Activated T-cell treated with anti-CD3 and anti-CD28 coated beads for 24 hours (primary cell): Measurements from ENCODE around the gene LSM2.
"Not testable (repeated sequence)": the region's sequence is repeated elsewhere in the genome, so short reads cannot be mapped to it uniquely, and the experiment has no call there.

ENCODE experiments used
- DNase-seq: peaks from one replicate; pipeline ENCODE4 v3.0.0-alpha.2; 2020; ENCODE audit warnings: low read depth

The LSM2 gene

GRCh38 chr6:31806470-31807272 is at the start of gene LSM2:
Gene LSM2 (minus strand): TSS chr6:31806966. CDS start chr6:31806757, 209 bp downstream.
- peak; percentile 97 for DNase-seq

GRCh38 chr6:31851980-31852718 is 45.4 kb upstream of the LSM2 start:
- not testable (repeated sequence) for DNase-seq

- no peak for DNase-seq
These were observed 44.7 kb upstream of the LSM2 start for GRCh38 chr6:31851485-31851832.

- DNase-seq, result no peak
These were observed 44.2 kb upstream of the LSM2 start for GRCh38 chr6:31850765-31851484.

- no peak for DNase-seq
These were observed 40.7 kb upstream of the LSM2 start for GRCh38 chr6:31847276-31847978.

GRCh38 chr6:31844507-31844906 is 37.7 kb upstream of the LSM2 start:
- DNase-seq, result no peak

- no peak for DNase-seq
These were observed 35.3 kb upstream of the LSM2 start for GRCh38 chr6:31842053-31842452.

GRCh38 chr6:31839779-31840126 is 33.0 kb upstream of the LSM2 start:
- not testable (repeated sequence) for DNase-seq

GRCh38 chr6:31838968-31839367 is 32.2 kb upstream of the LSM2 start:
- DNase-seq, result no peak

- not testable (repeated sequence) for DNase-seq
These were observed 31.4 kb upstream of the LSM2 start for GRCh38 chr6:31838114-31838553.

- no peak for DNase-seq
These were observed 30.8 kb upstream of the LSM2 start for GRCh38 chr6:31837369-31838113.

GRCh38 chr6:31836474-31837368 is 30.0 kb upstream of the LSM2 start:
- DNase-seq, result no peak

GRCh38 chr6:31836047-31836473 is 29.3 kb upstream of the LSM2 start:
- no peak for DNase-seq

GRCh38 chr6:31834367-31835250 is 27.8 kb upstream of the LSM2 start:
- peak; percentile 76 for DNase-seq

- no peak for DNase-seq
These were observed 24.8 kb upstream of the LSM2 start for GRCh38 chr6:31831350-31832215.

GRCh38 chr6:31830886-31831335 is 24.1 kb upstream of the LSM2 start:
- DNase-seq, result no peak

- DNase-seq, result no peak
These were observed 23.0 kb upstream of the LSM2 start for GRCh38 chr6:31829633-31830283.
